ENCODE results near the gene CEACAM21.

Gene CEACAM21

GRCh38 chr19:41621654-41622053 lies 45.7 kb downstream of the CEACAM21 start:
- no peak for DNase-seq

DNA sequence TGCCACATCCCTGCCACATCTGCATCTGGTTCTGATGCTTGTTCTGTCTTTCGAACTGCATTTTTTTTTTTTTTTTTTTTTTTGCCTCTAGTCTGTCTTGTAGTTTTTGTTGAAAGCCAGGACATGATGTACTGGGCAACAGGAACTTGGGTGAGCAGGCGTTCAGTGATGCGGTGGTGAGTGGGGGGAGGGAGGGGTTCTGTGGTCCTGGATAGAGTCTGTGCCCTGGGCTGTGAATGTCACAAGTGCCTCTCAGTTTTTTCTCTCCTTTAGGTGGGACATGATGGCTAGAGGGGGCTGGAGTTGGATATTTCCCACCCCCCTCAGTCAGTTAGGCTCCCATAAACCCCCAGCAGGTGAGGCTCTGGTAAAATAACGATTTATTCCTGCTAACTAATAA lies 47.4 kb downstream of the CEACAM21 start:
- DNase-seq = no peak

DNA sequence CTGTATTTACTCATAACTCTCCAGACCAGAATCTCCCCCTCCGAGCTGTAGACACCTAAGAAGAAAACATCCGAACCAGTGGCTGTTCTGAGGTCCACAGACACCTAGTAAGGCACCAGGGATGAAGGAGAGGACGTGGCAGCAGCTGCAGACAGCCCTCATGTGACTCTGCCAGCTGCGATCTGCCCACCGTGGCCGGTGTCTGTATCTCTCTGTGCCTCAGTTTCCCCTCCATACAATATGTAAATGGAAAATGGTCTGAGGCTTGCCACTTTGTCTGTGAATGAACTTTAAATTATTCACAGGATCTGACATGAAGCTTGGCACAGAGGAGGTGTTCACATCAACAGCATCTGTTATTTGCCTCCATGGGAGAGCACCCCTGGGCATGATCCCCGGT lies 48.5 kb downstream of the CEACAM21 start:
- no peak for DNase-seq

DNA sequence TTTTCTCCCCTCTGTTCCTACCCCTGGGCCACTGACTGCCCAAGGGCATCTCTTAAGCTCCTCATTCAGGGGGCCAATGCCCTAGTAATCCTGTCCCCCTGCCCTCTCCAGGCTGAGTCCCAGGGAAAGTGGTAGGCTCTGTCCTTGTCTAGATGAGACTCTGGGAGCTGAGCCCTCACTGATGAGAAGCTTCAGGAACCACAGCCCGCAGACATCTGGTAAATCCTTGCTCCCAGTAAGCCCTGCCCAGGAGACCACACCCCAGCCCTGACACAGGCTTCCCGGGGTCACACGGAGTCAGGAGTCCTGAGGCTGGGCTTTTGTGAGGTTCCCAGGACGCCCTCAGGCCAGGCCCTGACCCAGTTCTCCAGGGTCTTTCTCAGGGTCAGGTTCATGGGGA lies 49.0 kb downstream of the CEACAM21 start:
- no peak for DNase-seq

GRCh38 chr19:41626278-41626677 lies 50.3 kb downstream of the CEACAM21 start:
- no peak for DNase-seq

DNA sequence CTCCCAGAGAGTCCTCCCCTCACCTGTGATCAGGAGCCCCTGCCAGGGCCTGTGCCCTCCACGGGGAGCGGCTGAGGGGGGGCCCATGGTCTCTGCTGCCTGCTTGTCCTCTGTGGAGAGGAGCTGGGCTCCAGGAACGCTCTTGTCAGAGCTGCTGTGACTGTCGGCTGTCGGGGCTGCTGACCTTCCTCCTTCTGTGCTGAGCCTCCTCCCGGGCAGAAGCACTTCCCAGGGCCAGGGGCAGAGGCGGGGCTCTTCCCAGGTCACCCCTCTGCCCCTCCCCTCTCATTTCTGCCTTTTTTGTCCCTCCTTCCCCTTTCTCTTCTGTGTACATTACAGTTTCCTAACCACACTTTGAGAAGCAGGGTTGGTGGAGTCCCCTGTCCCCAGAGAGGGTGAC lies 50.9 kb downstream of the CEACAM21 start, which contains the start of gene CEACAM4:
Gene CEACAM4, minus strand, starts transcription at position 198 of the 400 bp plus-strand sequence. Its CDS starts 111 bp downstream, at position 87.
- DNase-seq = no peak

DNA sequence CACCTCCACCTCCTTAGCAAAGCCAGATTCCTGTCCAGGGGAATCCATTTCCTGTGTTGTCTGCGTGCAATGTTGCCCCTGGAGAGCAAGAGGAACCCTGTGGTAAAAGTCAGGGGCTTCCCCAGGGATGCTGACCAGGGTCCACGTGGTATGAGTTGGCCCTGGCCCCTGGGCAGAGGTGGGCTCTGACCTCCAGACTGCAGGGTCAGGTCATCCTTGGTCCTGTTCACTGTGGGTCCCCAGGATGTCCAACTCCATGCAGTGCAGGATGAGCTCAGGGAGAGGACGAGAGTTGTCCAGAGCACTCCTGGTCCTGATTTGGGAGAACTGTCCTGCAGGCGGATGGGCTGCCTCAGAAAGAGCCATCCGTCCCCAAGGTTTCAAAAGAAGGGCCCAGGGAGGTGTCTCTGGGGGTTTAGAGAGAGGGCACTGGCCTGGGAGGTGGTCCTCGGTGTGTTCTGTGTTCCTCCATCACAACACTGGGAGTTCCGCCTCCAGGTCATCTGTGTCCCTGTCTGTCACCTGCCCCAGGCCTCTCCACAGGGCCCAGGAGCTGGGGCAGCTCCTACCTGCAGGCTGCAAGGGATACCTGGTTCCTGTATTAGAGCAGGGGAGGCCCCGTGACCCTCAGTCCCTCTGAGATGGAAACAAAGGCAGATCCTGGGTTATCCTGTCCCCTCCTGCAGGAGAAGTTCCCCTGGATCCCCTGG lies 52.2 kb downstream of the CEACAM21 start:
- DNase-seq = no peak

Data from NCI-H526 treated with DMSO at 0.1 percent for 48 hours (cell line).